Glomerular endothelial cell (primary cell): ENCODE measurements around the gene BNC2. TPM values are rescaled to one million over a fixed set of nuclear protein-coding genes. Genes with fewer than 3 reads are reported as not detected.

ENCODE experiments used
- DNase-seq: peaks from one replicate; pipeline ENCODE4 v3.0.0-alpha.2; 2011; ENCODE audit warnings: low read depth, low spot score; ENCODE audit errors: extremely low read depth
- total RNA-seq: library from RNA; depleted of rRNA; stranded (reverse); fragments of >200 nt; gene quantifications from 2 replicates; pipeline ENCODE4 v1.2.3, GENCODE V29; 2015

BNC2 gene
- total RNA-seq, 1 donor from 2014 or later: 19.0 TPM

GRCh38 chr9:16431666-16432392 is 438.6 kb downstream of the BNC2 start:
- DNase-seq: no peak

- DNase-seq: no peak
Observed at GRCh38 chr9:16429671-16430070, 440.8 kb downstream of the BNC2 start.

- DNase-seq: no peak
Observed at GRCh38 chr9:16427873-16428427, 442.5 kb downstream of the BNC2 start.

- no peak for DNase-seq
Observed at GRCh38 chr9:16426716-16427115, 443.8 kb downstream of the BNC2 start.

- DNase-seq: no peak
Observed at GRCh38 chr9:16425562-16426231, 444.8 kb downstream of the BNC2 start.

- no peak for DNase-seq
Observed at GRCh38 chr9:16422114-16422513, 448.4 kb downstream of the BNC2 start.

- DNase-seq: no peak
Observed at GRCh38 chr9:16421532-16421931, 448.9 kb downstream of the BNC2 start.

- no peak for DNase-seq
Observed at GRCh38 chr9:16419124-16419523, 451.3 kb downstream of the BNC2 start.

- DNase-seq: no peak
Observed at GRCh38 chr9:16418721-16419120, 451.7 kb downstream of the BNC2 start.

- DNase-seq: no peak
Observed at GRCh38 chr9:16417749-16418148, 452.7 kb downstream of the BNC2 start.

GRCh38 chr9:16417161-16417560 is 453.3 kb downstream of the BNC2 start:
- no peak for DNase-seq

GRCh38 chr9:16414451-16414850 is 456.0 kb downstream of the BNC2 start:
- DNase-seq: no peak

GRCh38 chr9:16413509-16414016 is 456.9 kb downstream of the BNC2 start:
- DNase-seq: no peak

- DNase-seq: no peak
Observed at GRCh38 chr9:16412740-16413139, 457.7 kb downstream of the BNC2 start.

- no peak for DNase-seq
Observed at GRCh38 chr9:16411311-16411710, 459.2 kb downstream of the BNC2 start.

GRCh38 chr9:16410601-16411280 is 459.7 kb downstream of the BNC2 start:
- DNase-seq: no peak

GRCh38 chr9:16407617-16408016 is 462.9 kb downstream of the BNC2 start:
- no peak for DNase-seq

GRCh38 chr9:16406526-16407225 is 463.8 kb downstream of the BNC2 start:
- DNase-seq: no peak

GRCh38 chr9:16405421-16405820 is 465.0 kb downstream of the BNC2 start:
- no peak for DNase-seq

- no peak for DNase-seq
Observed at GRCh38 chr9:16401701-16402100, 468.8 kb downstream of the BNC2 start.

GRCh38 chr9:16398691-16399090 is 471.8 kb downstream of the BNC2 start:
- DNase-seq: no peak
